CD4-positive, alpha-beta T cell (primary cell): ENCODE results near the gene TUBB3. TPM values are rescaled to one million over a fixed set of nuclear protein-coding genes. Genes with fewer than 3 reads are reported as not detected.

Source experiments
- ATAC-seq: fragments of 200-7000 bp; cut with Tn5 transposase; one replicate; pipeline ENCODE4 v1.10.0; 2022; ENCODE audit warnings: mild to moderate bottlenecking; ENCODE audit not compliant: poor library complexity
- CTCF ChIA-PET: fragments of 350-600 bp; sonication (Branson Sonifier 250); formaldehyde crosslinking; loops from one replicate; lab custom pipeline; 2021; ENCODE audit warnings: antibody characterized with exemption, inconsistent platforms; lab: Charles Lee
- POLR2A ChIA-PET: fragments of 350-600 bp; sonication (Branson Sonifier 250); formaldehyde crosslinking; loops from one replicate; lab custom pipeline; 2021; ENCODE audit warnings: antibody characterized with exemption, inconsistent platforms; lab: Charles Lee
- DNase-seq, 14 experiments: peaks; one replicate each; pipeline ENCODE4 v3.0.0-alpha.2; 2013 to 2020; ENCODE audit warnings: mixed read lengths in 2 of 14
- H3K27ac ChIP-seq, 2 donors: one replicate each; pipeline versions ENCODE4 v1.5.1 to v1.7.0; 2013; ENCODE audit warnings: low read length in 2 of 2, low read depth in 1 of 2, mild to moderate bottlenecking in 1 of 2
- H3K27me3 ChIP-seq, 2 experiments: 1 replicate in 1 of 2; 2 replicates in 1 of 2; pipeline versions ENCODE4 v1.6.1 to v1.7.0; 2013; ENCODE audit warnings: low read length in 2 of 2, control low read depth in 1 of 2, mild to moderate bottlenecking in 1 of 2, moderate library complexity in 1 of 2; ENCODE audit not compliant: insufficient read depth in 2 of 2, control insufficient read depth in 1 of 2
- H3K36me3 ChIP-seq: one replicate; pipeline ENCODE4 v1.6.1; 2013; ENCODE audit warnings: low read length, control low read depth; ENCODE audit not compliant: insufficient read depth
- H3K4me1 ChIP-seq: one replicate; pipeline ENCODE4 v1.6.1; 2013; ENCODE audit warnings: low read length, control low read depth; ENCODE audit not compliant: insufficient read depth
- H3K4me3 ChIP-seq: one replicate; pipeline ENCODE4 v1.5.1; 2013; ENCODE audit warnings: mild to moderate bottlenecking, low read length, moderate library complexity
- H3K9me3 ChIP-seq, 2 experiments: 1 replicate in 1 of 2; 2 replicates in 1 of 2; pipeline versions ENCODE4 v1.6.1 to v1.7.0; 2013; ENCODE audit warnings: low read length in 2 of 2, mild to moderate bottlenecking in 2 of 2, control low read depth in 1 of 2, moderate library complexity in 1 of 2; ENCODE audit not compliant: control insufficient read depth in 1 of 2, insufficient read depth in 1 of 2
- H3K27ac Mint-ChIP-seq: one replicate; pipeline ENCODE4 v1.8.0; 2020; ENCODE audit warnings: mixed read lengths
- H3K27me3 Mint-ChIP-seq: one replicate; pipeline ENCODE4 v1.8.0; 2021; ENCODE audit warnings: mixed read lengths
- H3K36me3 Mint-ChIP-seq: one replicate; pipeline ENCODE4 v1.8.0; 2021; ENCODE audit warnings: low read depth, mixed read lengths
- H3K4me1 Mint-ChIP-seq: one replicate; pipeline ENCODE4 v1.8.0; 2021; ENCODE audit warnings: low read depth, mixed read lengths
- H3K4me3 Mint-ChIP-seq: one replicate; pipeline ENCODE4 v1.8.0; 2020; ENCODE audit warnings: mild to moderate bottlenecking, mixed read lengths
- H3K9me3 Mint-ChIP-seq: one replicate; pipeline ENCODE4 v1.8.0; 2020; ENCODE audit warnings: mixed read lengths
- intact Hi-C, 2 experiments: fragments of 100-400 bp; cut with DNase I in 1 of 2; cut with micrococcal nuclease in 1 of 2; formaldehyde crosslinking; loops; one replicate each; pipeline versions ENCODE4 v1.15.1 to v1.9.0; 2023 to 2025; cut with DNase I, micrococcal nuclease
- total RNA-seq, 174 experiments: library from RNA in 2 of 174; stranded (reverse) in 2 of 174; gene quantifications; one replicate each; pipeline ENCODE4 v1.2.3 and lab custom pipeline; 2021 to 2026
- TF ChIP-seq, protein P1 (sequence below): fragments of 200-600 bp; IDR thresholded peaks from one replicate; pipeline ENCODE4 v1.8.0; 2022; ENCODE audit warnings: antibody characterized with exemption, mild to moderate bottlenecking

Gene TUBB3
- total RNA-seq, 2 experiments from 2014 or later = 0.78 to 0.88 TPM

DNA sequence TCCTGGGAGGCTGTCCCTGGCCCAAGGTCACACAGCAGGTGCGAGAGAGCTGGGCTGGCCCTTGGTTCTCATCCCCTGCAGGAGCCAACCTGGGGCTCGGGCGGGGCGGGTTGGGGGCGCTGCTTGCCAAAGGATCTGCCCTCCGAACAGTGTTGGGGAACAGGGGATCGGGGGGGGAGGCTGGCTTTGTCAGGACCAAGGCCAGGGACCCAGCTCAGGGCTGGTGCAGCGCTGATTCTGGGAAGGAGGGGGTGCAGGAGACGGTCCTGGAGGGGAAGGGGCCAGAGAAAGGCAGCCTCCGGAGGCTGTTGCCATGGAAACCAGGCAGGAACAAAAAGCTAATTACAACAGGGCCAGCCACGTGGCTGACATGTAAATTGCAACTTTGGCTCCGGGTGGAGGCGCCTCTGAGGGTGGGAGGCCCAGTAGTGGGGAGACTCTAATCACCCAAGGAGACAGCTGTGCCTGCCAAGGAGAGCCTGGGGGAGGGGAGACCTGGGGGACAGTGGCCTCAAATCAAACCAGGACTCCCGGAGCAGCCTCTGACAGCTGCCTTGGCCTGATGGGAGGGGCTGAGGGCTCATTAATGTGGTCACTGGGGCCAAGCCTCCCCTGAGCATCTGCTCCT, 1.3 kb downstream of the TUBB3 start:
- peaks cover 31% of the 10 kb centered on the region for H3K27me3 Mint-ChIP-seq
- H3K4me1 Mint-ChIP-seq = peaks cover 37% of the 10 kb centered on the region
- ATAC-seq (peak; percentile 53), DNase-seq (peak in 8 of 14 experiments; percentile 29 to 77 (median 40))
- intact Hi-C loops = no loop called here
- H3K9me3 Mint-ChIP-seq = no peaks in the 10 kb centered on the region
- Histone ChIP-seq H3K4me1 (peaks cover 69% of the 10 kb centered on the region), H3K27ac (no peak overlapping the region), H3K27me3 (peaks cover 65 to 71% of the 10 kb centered on the region in 2 experiments), H3K9me3 (peaks cover 0 to 31% of the 10 kb centered on the region in 2 experiments), H3K36me3 (no peaks in the 10 kb centered on the region), H3K4me3 (no peak overlapping the region)
- no peaks in the 10 kb centered on the region for H3K36me3 Mint-ChIP-seq
- POLR2A ChIA-PET = no interaction called here
- TF ChIP-seq, protein P1, sequence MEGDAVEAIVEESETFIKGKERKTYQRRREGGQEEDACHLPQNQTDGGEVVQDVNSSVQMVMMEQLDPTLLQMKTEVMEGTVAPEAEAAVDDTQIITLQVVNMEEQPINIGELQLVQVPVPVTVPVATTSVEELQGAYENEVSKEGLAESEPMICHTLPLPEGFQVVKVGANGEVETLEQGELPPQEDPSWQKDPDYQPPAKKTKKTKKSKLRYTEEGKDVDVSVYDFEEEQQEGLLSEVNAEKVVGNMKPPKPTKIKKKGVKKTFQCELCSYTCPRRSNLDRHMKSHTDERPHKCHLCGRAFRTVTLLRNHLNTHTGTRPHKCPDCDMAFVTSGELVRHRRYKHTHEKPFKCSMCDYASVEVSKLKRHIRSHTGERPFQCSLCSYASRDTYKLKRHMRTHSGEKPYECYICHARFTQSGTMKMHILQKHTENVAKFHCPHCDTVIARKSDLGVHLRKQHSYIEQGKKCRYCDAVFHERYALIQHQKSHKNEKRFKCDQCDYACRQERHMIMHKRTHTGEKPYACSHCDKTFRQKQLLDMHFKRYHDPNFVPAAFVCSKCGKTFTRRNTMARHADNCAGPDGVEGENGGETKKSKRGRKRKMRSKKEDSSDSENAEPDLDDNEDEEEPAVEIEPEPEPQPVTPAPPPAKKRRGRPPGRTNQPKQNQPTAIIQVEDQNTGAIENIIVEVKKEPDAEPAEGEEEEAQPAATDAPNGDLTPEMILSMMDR = no peak
- CTCF ChIA-PET = interaction anchor here (1.4 kb wide), 1 partner anchor 63 kb away, joined by 4 read pairs; no protein-coding TSS in a partner anchor
- no peak overlapping the region for H3K4me3 Mint-ChIP-seq
- no peak overlapping the region for H3K27ac Mint-ChIP-seq

DNA sequence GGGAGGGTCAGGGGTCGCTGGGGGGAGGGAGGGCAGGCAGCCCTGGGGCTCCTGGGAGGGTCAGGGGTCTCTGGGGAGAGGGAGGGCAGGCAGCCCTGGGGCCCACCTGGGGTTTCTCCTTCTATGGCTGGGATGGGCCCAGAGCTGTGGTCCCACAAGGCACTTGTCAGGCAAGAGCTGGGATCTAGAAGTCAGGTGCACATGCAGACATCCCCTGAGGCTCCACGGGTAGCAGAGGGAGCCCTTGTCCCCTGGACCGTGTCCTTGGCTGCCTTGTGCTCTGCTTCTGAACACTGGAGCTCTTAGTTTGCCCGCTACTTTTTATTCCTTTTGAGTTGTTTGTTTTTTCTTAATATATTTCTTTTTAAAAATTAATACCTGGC, 1.8 kb downstream of the TUBB3 start:
- Histone ChIP-seq H3K27ac (no peak overlapping the region), H3K9me3 (peaks cover 0 to 31% of the 10 kb centered on the region in 2 experiments), H3K4me3 (no peak overlapping the region), H3K36me3 (no peaks in the 10 kb centered on the region), H3K4me1 (peaks cover 64% of the 10 kb centered on the region), H3K27me3 (peaks cover 67 to 69% of the 10 kb centered on the region in 2 experiments)
- Mint-ChIP-seq H3K9me3 (no peaks in the 10 kb centered on the region), H3K27me3 (peaks cover 36% of the 10 kb centered on the region), H3K27ac (no peak overlapping the region), H3K4me1 (peaks cover 32% of the 10 kb centered on the region), H3K4me3 (no peak overlapping the region), H3K36me3 (no peaks in the 10 kb centered on the region)
- peak in 1 of 14 experiments; percentile 11 for DNase-seq
- TF ChIP-seq, protein P1 = no peak
- intact Hi-C loops = loop anchor here in 1 of 2 experiments (5.0 kb wide), 1 partner anchor 98 kb away; the partner anchor contains the start of gene SPIRE2
- POLR2A ChIA-PET = no interaction called here
- ATAC-seq = no peak
- CTCF ChIA-PET = interaction anchor here (1.4 kb wide), 1 partner anchor 63 kb away, joined by 4 read pairs; no protein-coding TSS in a partner anchor

DNA sequence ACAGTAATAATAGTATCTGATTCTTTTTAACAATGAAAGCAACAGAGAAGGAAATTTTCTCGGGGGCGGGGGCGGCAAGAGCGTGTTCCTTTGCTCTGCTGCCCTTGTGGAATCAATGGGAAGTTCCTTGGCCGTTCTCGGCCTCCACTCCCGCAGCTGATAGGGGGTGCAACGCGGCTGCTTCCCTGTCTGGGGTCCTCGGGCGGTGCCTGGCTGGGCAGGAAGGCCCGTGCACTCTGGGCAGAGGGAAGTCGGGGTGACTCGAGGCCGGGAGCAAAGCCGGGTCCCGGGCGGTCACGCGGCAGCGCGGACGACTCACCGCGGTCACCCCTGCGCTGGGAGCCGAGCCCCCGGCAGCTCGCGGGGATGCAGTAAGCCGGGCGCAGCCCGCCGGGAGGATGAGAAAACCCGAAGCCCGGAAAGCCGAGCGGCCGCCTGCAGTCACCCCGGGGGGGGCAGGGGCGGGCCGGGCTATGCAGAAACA, 2.5 kb downstream of the TUBB3 start:
- ATAC-seq (no peak), DNase-seq (peak in 1 of 14 experiments; percentile 6)
- Mint-ChIP-seq H3K9me3 (no peaks in the 10 kb centered on the region), H3K27me3 (peaks cover 37% of the 10 kb centered on the region), H3K4me3 (no peak overlapping the region), H3K27ac (no peak overlapping the region), H3K36me3 (no peaks in the 10 kb centered on the region), H3K4me1 (peaks cover 25% of the 10 kb centered on the region)
- peaks cover 56% of the 10 kb centered on the region for H3K4me1 ChIP-seq
- no peak overlapping the region for H3K4me3 ChIP-seq
- no peak overlapping the region for H3K27ac ChIP-seq
- POLR2A ChIA-PET = no interaction called here
- peaks cover 69% of the 10 kb centered on the region in 2 experiments for H3K27me3 ChIP-seq
- TF ChIP-seq, protein P1 = no peak
- H3K36me3 ChIP-seq = no peaks in the 10 kb centered on the region
- H3K9me3 ChIP-seq = peaks cover 0 to 31% of the 10 kb centered on the region in 2 experiments
- CTCF ChIA-PET = interaction anchor here (1.4 kb wide), 1 partner anchor 64 kb away, joined by 4 read pairs; no protein-coding TSS in a partner anchor
- intact Hi-C loops = loop anchor here (1.0 to 5.0 kb wide), 2 partner anchors 23 to 98 kb away; partner anchors contain the start of genes DEF8 (in 1 of the 2) and SPIRE2 (in 1 of the 2)
